GM23338 (cell line): ENCODE measurements around the gene SNAPC2. TPM values are rescaled to one million over a fixed set of nuclear protein-coding genes. Genes with fewer than 3 reads are reported as not detected.

Experiments
- ATAC-seq: fragments of 200-7000 bp; cut with Tn5 transposase; 3 replicates; pipeline ENCODE4 v1.9.1; 2020
- DNase-seq: peaks from one replicate; pipeline ENCODE4 v3.0.0-alpha.2; 2015; ENCODE audit warnings: low spot score
- H2AFZ ChIP-seq: fragments of 200-600 bp; sonication (generic); 2 replicates; pipeline ENCODE4 v1.8.0; 2016; ENCODE audit warnings: antibody characterized with exemption, mild to moderate bottlenecking, moderate library complexity
- H3F3A ChIP-seq: fragments of 200-600 bp; sonication (generic); replicated peaks from 2 replicates; pipeline ENCODE4 v1.8.0; 2017; ENCODE audit warnings: antibody characterized with exemption, mixed run types, low read depth
- H3K27ac ChIP-seq: fragments of 200-600 bp; sonication (generic); 2 replicates; pipeline ENCODE4 v1.6.1; 2016; ENCODE audit warnings: low read depth
- H3K27me3 ChIP-seq: fragments of 200-600 bp; sonication (generic); 2 replicates; pipeline ENCODE4 v1.8.0; 2016; ENCODE audit warnings: mild to moderate bottlenecking, mixed run types, moderate library complexity; ENCODE audit not compliant: insufficient read depth
- H3K36me3 ChIP-seq: fragments of 200-600 bp; sonication (generic); 2 replicates; pipeline ENCODE4 v1.8.0; 2016; ENCODE audit warnings: mild to moderate bottlenecking; ENCODE audit not compliant: insufficient read depth
- H3K4me1 ChIP-seq: fragments of 200-600 bp; sonication (generic); 2 replicates; pipeline ENCODE4 v1.8.0; 2016; ENCODE audit warnings: mild to moderate bottlenecking, moderate library complexity; ENCODE audit not compliant: insufficient read depth
- H3K4me2 ChIP-seq: fragments of 200-600 bp; sonication (generic); 2 replicates; pipeline ENCODE4 v1.7.1; 2017; ENCODE audit warnings: mixed run types
- H3K4me3 ChIP-seq: fragments of 200-600 bp; sonication (generic); 2 replicates; pipeline ENCODE4 v1.6.1; 2016; ENCODE audit warnings: mixed run types
- H3K79me2 ChIP-seq: fragments of 200-600 bp; sonication (generic); replicated peaks from 2 replicates; pipeline ENCODE4 v1.8.0; 2017; ENCODE audit warnings: mild to moderate bottlenecking; ENCODE audit not compliant: insufficient read depth
- H3K9me2 ChIP-seq: fragments of 200-600 bp; sonication (generic); 2 replicates; pipeline ENCODE4 v1.8.0; 2017; ENCODE audit not compliant: insufficient read depth
- H4K20me1 ChIP-seq: fragments of 200-600 bp; sonication (generic); replicated peaks from 2 replicates; pipeline ENCODE4 v1.8.0; 2017; ENCODE audit warnings: mild to moderate bottlenecking; ENCODE audit not compliant: insufficient read depth
- H3K27ac Mint-ChIP-seq: 2 replicates; pipeline ENCODE4 v1.8.0; 2020; ENCODE audit warnings: inconsistent platforms, mild to moderate bottlenecking, moderate library complexity, mixed read lengths
- H3K27me3 Mint-ChIP-seq: 3 replicates; pipeline ENCODE4 v1.8.0; 2022; ENCODE audit warnings: low read depth, mild to moderate bottlenecking, moderate library complexity, mixed read lengths, inconsistent platforms; ENCODE audit not compliant: insufficient read depth, poor library complexity
- H3K36me3 Mint-ChIP-seq: 3 replicates; pipeline ENCODE4 v1.8.0; 2021; ENCODE audit warnings: low read depth, mild to moderate bottlenecking, inconsistent platforms, moderate library complexity, mixed read lengths
- H3K4me1 Mint-ChIP-seq: 3 replicates; pipeline ENCODE4 v1.8.0; 2020; ENCODE audit warnings: mild to moderate bottlenecking, inconsistent platforms, mixed read lengths
- H3K4me3 Mint-ChIP-seq: 3 replicates; pipeline ENCODE4 v1.8.0; 2021; ENCODE audit warnings: moderate library complexity, mild to moderate bottlenecking, inconsistent platforms, mixed read lengths
- H3K9me3 Mint-ChIP-seq: 3 replicates; pipeline ENCODE4 v1.8.0; 2020; ENCODE audit warnings: moderate library complexity, mild to moderate bottlenecking, inconsistent platforms, mixed read lengths
- CREB1 ChIP-seq: fragments of 250-450 bp; sonication (Bioruptor Pico); IDR thresholded peaks from 2 replicates; pipeline ENCODE4 v1.5.0; 2020; ENCODE audit warnings: low read depth, mild to moderate bottlenecking, moderate library complexity
- CTCF ChIP-seq, 2 experiments: fragments of 200-600 bp in 1 of 2; sonication (generic) in 1 of 2; conservative IDR thresholded peaks; 2 replicates each; pipeline versions ENCODE4 v1.5.1 to v1.6.1; 2016 to 2017; ENCODE audit warnings: antibody characterized with exemption in 2 of 2, low read depth in 2 of 2, mild to moderate bottlenecking in 2 of 2, moderate library complexity in 1 of 2
- ETS1 ChIP-seq: IDR thresholded peaks from 2 replicates; pipeline ENCODE4 v1.6.1; 2016; ENCODE audit warnings: antibody characterized with exemption
- EZH2 ChIP-seq: fragments of 200-600 bp; sonication (generic); IDR thresholded peaks from one replicate; pipeline ENCODE4 v1.8.0; 2017; ENCODE audit warnings: antibody characterized with exemption, mild to moderate bottlenecking, low read depth; ENCODE audit not compliant: unreplicated experiment
- EZH2phosphoT487 ChIP-seq: fragments of 200-600 bp; sonication (generic); IDR thresholded peaks from one replicate; pipeline ENCODE4 v1.8.1; 2018; ENCODE audit warnings: antibody characterized with exemption; ENCODE audit not compliant: unreplicated experiment
- JUNB ChIP-seq: IDR thresholded peaks from one replicate; pipeline ENCODE4 v1.6.1; 2016; ENCODE audit warnings: antibody characterized with exemption; ENCODE audit not compliant: unreplicated experiment
- NANOG ChIP-seq: IDR thresholded peaks from 2 replicates; pipeline ENCODE4 v1.6.1; 2016; ENCODE audit warnings: antibody characterized with exemption, borderline replicate concordance
- POLR2AphosphoS5 ChIP-seq: IDR thresholded peaks from 2 replicates; pipeline ENCODE4 v1.6.1; 2016; ENCODE audit warnings: antibody characterized with exemption, low read depth
- STAT1 ChIP-seq: IDR thresholded peaks from one replicate; pipeline ENCODE4 v1.6.1; 2016; ENCODE audit warnings: antibody characterized with exemption; ENCODE audit not compliant: unreplicated experiment
- ZNF114 ChIP-seq: fragments of 250-450 bp; sonication (Bioruptor Pico); IDR thresholded peaks from 2 replicates; pipeline ENCODE4 v1.5.0; 2020; ENCODE audit warnings: mild to moderate bottlenecking, moderate library complexity
- ZNF331 ChIP-seq: fragments of 250-450 bp; sonication (Bioruptor Pico); IDR thresholded peaks from 2 replicates; pipeline ENCODE4 v1.5.0; 2020; ENCODE audit warnings: low read depth, mild to moderate bottlenecking, moderate library complexity
- ZNF462 ChIP-seq: fragments of 250-450 bp; sonication (Bioruptor Pico); IDR thresholded peaks from 2 replicates; pipeline ENCODE4 v1.5.0; 2020; ENCODE audit warnings: mild to moderate bottlenecking, moderate library complexity
- polyA plus RNA-seq: library from polyadenylated mRNA; unstranded; fragments of >200 nt; fragmentation: Nextera tagmentation; extraction: Ambion mirVana; gene quantifications from 2 replicates; pipeline ENCODE4 v1.2.1, GENCODE V29; 2016
- total RNA-seq: library from RNA; depleted of rRNA; stranded (reverse); fragments of >200 nt; shearing (Covaris generic); gene quantifications from 2 replicates; pipeline ENCODE4 v1.2.3, GENCODE V29; 2014
- TF ChIP-seq, protein P1 (sequence below): IDR thresholded peaks from one replicate; pipeline ENCODE4 v1.6.1; 2018; ENCODE audit warnings: antibody characterized with exemption; ENCODE audit not compliant: unreplicated experiment

The SNAPC2 gene
- total and polyA plus RNA-seq, 2 experiments from 2014 or later, result 17.1 to 25.1 TPM

DNA sequence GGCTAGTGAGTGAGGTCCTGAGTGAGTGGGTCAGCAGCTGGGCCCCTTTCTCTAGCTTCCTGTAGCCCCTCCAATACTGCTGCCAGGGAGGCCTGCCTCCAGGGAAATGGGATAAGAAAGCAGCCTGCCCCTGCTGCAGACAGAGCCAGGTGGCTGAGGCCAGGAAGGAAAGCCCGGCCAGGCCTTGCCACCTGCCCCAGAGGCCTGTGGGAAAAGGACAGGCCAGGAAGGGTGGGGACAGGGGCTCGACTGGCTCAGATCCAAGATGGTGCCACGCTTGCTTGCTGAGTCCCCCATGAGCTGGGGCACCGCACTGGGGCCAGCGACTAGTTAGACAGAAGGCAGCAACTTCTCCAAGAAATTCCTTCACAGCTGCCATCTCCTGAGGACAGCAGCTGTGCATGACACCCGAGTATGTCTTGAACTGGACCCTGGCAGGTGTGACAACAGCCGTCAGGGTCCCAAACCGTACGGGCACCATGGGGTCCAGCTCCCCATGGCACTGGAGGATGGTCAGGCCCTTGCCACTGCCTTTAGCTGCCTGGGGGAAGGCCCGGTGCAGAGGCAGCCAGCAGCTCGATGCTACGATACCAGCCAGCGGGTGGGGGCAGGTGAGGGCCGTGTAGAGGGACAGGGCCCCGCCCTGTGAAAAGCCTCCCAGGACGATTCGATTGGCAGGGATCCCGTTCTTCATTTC lies 40.9 kb upstream of the SNAPC2 start:
- no peak overlapping the region for H3K4me3 Mint-ChIP-seq
- peaks cover 6% of the 10 kb centered on the region for H3K27me3 Mint-ChIP-seq
- Histone ChIP-seq H3K27ac (no peak overlapping the region), H3K4me2 (no peak overlapping the region), H3K4me3 (no peak overlapping the region), H2AFZ (no peak overlapping the region), H3K9me2 (no peaks in the 10 kb centered on the region), H3K4me1 (peaks cover 3% of the 10 kb centered on the region; the same call in 1 of the 2 replicates), H3K36me3 (no peaks in the 10 kb centered on the region), H3K79me2 (no peaks in the 10 kb centered on the region), H3K27me3 (no peaks in the 10 kb centered on the region), H3F3A (0 out of 2 replicates have a peak, but pooled peaks cover 3% of the 10 kb centered on the region), H4K20me1 (no peaks in the 10 kb centered on the region; the same call in 1 of the 2 replicates)
- no peak for TF ChIP-seq STAT1
- TF ChIP-seq CTCF (conservative IDR thresholded peaks at IDR 0.05; ENCODE audit: low read depth in 2 of 2), result no peak
- no peak for TF ChIP-seq EZH2phosphoT487
- TF ChIP-seq POLR2AphosphoS5, result no peak
- no peak for TF ChIP-seq ZNF114 (CRISPR knock-in tag)
- TF ChIP-seq ZNF331, result no peak
- TF ChIP-seq EZH2, result no peak
- no peak for TF ChIP-seq JUNB
- TF ChIP-seq ZNF462 (CRISPR knock-in tag), result no peak
- no peak for TF ChIP-seq NANOG
- TF ChIP-seq CREB1 (CRISPR knock-in tag), result no peak
- TF ChIP-seq ETS1, result no peak
- TF ChIP-seq, protein P1, sequence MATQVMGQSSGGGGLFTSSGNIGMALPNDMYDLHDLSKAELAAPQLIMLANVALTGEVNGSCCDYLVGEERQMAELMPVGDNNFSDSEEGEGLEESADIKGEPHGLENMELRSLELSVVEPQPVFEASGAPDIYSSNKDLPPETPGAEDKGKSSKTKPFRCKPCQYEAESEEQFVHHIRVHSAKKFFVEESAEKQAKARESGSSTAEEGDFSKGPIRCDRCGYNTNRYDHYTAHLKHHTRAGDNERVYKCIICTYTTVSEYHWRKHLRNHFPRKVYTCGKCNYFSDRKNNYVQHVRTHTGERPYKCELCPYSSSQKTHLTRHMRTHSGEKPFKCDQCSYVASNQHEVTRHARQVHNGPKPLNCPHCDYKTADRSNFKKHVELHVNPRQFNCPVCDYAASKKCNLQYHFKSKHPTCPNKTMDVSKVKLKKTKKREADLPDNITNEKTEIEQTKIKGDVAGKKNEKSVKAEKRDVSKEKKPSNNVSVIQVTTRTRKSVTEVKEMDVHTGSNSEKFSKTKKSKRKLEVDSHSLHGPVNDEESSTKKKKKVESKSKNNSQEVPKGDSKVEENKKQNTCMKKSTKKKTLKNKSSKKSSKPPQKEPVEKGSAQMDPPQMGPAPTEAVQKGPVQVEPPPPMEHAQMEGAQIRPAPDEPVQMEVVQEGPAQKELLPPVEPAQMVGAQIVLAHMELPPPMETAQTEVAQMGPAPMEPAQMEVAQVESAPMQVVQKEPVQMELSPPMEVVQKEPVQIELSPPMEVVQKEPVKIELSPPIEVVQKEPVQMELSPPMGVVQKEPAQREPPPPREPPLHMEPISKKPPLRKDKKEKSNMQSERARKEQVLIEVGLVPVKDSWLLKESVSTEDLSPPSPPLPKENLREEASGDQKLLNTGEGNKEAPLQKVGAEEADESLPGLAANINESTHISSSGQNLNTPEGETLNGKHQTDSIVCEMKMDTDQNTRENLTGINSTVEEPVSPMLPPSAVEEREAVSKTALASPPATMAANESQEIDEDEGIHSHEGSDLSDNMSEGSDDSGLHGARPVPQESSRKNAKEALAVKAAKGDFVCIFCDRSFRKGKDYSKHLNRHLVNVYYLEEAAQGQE, result no peak
- H3K27ac Mint-ChIP-seq, result no peak overlapping the region
- H3K36me3 Mint-ChIP-seq, result no peaks in the 10 kb centered on the region
- ATAC-seq (no peak), DNase-seq (no peak)
- no peaks in the 10 kb centered on the region for H3K9me3 Mint-ChIP-seq
- H3K4me1 Mint-ChIP-seq, result no peaks in the 10 kb centered on the region; the same call in 2 of the 3 replicates
